HG02642 (cell line): ENCODE results near the gene RBFOX1.

Experiments
- ATAC-seq: cut with Tn5 transposase; IDR thresholded peaks from one replicate; pipeline ENCODE4 v1.9.1; 2021; ENCODE audit warnings: mild to moderate bottlenecking; ENCODE audit not compliant: unreplicated experiment, poor library complexity

RBFOX1 gene

GRCh38 chr16:7333180-7333725 lies 608 bp downstream of the RBFOX1 start:
- no peak for ATAC-seq

- ATAC-seq, result no peak
Observed at GRCh38 chr16:7334801-7335560, 2.3 kb downstream of the RBFOX1 start.

DNA sequence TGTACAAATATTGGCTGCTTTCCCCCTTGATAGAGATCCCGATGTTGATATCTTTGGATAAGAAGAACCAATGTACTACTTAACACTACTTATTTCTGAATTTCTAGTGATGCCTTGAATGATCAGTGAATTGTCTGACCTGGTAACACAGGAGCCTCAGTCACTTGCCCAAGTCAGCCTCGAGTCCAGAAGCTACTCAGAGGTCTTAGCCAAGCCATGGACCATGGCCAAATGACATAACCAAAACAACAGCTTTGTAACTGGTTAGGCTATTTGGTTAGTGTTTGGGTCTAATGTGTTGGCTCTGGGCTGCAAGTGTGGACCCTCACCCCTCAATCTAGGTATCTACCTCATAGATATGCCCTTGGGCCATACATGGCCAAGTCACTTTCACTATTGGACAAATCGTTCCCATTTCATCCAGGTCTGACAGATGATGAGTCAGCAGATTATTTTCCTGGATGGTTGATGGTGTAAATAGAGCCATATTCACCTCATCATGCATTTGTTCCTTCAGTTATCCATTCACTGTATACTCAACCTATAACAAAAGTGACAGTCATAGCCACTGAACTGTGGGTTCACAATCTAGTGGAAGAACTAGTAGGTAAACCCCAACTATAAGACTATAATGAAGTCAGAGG lies 3.5 kb downstream of the RBFOX1 start:
- ATAC-seq, result no peak

DNA sequence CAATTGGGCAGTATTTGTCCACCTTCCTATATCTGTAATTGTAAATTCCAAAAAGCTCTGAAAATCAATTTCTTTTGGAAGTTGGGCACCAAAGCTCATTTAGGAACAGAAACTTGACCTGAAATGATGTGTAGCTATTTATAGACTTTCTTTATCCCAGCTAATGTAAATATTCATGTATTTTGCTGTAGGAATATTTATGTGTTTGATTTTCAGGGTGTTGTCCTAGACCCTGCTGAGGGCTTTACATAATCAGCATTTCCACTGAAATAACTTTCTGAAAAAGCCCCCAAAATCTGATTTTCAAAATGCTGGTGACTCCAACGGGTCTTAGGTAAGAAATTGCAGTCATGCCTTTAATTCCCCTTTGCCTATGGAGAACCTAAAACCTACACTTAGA lies 4.1 kb downstream of the RBFOX1 start:
- ATAC-seq, result no peak

DNA sequence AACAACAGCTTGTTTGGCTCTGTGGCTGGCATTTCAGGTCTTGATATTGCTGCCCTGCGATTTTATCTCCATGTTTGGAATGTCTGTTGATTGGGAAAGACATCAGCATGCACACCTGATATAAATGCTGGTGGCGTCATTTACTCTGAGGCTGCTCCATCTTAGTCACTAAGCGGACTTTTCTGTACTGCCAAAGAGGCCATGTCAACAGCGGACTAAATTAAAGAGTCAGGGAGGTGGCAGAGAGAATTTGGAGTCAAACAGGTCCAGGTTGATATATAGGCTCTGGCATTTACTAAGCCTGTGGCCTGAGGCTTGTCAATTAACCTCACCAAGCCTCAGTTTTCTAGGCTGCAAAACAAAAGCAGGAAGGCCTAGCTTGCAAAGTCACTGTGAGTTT lies 6.2 kb downstream of the RBFOX1 start:
- ATAC-seq, result no peak

DNA sequence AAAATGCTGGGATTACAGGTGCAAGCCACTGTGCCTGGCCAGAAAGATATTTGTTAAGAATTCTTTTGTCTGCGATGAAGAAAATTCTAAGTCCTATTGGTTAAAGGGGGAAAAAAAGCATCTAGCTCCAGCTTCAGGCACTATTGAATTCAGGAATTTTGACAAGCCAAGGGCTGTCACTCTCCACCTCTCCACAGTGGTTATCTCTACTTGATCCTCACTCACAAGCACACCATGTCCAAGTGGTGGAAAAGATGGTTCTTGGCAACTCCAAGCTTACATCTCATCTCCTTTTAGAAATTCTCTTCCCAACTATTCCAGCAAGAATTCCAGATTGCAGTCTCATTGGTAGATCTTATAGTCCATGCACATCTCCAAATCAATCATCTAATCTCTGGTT lies 7.1 kb downstream of the RBFOX1 start:
- no peak for ATAC-seq

DNA sequence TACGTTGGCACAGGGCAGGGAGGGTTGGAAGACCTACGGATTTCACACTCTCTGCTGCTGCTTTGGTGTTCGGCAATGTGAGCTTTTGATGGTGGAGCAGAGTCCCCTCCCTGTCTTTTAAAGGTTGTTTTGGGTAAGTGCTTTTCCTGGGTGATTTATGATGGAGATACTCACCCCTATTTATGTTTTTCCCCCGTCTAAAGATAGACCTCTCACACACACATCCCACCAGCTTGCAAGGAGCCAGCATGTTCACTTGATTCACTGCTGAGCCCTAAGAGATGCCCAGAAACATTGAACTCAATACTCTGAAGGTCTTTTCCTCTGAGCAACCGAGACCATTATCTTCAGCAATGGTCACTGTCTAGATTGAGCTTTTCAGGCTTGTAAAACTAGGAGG lies 8.3 kb downstream of the RBFOX1 start:
- no peak for ATAC-seq

DNA sequence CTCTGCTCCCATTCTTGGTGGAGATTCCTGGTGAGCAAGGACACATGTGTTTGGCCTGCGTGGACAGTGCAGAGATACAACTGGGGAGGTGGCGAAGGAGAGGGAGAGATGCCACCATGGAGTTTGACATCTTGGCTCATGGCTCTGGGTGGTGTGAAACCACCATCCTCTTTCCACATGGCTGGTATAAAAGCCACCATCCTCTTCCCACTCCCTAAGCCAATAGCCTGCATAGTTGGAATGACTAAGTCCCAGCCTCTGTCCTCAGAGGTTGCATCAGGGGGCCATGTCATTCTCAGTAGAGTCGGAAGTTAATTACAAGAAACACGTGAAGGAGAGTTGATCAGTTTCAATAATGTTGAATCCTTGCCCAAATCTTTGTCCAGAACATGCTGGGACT lies 10.0 kb downstream of the RBFOX1 start:
- ATAC-seq, result no peak

DNA sequence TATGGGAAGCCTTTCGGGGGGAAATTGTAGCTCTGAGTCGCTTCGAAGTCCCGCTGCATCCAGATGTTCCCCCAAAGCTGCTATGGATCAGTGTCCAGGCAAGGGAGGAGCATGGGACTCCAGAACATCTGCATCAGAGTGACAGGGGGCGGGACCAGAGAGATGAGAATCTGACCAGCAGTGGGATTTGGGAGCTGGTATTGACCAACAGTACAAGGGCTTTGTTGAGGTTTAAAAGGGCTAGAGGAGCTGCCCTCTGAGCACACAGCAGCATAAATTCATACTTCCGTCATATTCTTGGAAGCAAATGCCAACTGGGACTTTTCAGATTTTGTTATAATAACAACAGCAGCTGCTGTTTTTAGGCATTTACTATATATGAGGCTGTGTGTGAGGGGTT lies 10.6 kb downstream of the RBFOX1 start:
- no peak for ATAC-seq

DNA sequence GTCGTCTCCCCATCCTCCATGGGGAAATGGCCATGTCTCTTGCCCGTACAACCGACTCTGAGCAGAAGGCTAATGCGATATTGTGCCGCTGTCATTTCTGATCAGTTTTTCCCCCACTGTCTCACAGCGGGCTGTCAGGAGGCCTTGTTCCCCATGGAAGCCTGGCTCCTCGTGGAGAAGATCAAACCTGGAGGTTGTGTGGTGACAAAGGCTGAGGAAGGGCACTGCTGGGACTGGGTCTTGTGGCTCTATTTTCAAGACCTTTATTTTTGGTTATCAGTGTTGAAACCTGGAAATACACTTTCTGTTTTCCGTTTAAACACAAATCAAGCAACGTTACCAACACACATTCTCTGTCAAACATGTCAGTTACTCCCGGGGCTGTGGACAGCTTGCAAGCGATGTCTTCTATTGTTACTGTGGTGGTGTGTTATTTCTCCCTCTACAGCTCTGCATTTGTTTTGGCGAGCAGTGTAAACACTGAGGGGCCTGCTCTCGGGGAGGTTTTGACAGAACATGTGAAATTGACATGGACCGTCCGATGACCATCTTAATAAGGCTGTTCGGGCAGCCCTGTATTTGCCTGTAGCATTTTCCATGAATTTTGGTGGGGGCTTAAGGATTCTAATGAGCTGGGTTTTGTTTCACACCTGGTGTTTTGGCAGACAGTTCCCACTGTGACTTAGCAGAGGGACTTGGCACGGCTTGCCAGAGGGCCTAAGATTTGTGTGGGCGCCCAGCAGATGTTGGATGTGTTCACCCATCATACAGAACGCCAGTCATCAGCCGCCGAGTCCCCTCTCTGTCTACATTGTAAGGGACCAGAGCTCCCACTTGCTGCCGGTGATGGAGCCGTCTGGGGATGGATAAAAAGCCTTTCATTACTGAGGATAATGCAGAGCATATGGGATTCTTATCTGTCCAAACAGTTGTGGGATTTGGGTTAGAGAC lies 12.5 kb downstream of the RBFOX1 start:
- no peak for ATAC-seq

- ATAC-seq, result no peak
Observed at GRCh38 chr16:7350806-7351205, 18.2 kb downstream of the RBFOX1 start.

GRCh38 chr16:7351610-7352510 lies 19.2 kb downstream of the RBFOX1 start:
- no peak for ATAC-seq

- ATAC-seq, result no peak
Observed at GRCh38 chr16:7355758-7356157, 23.1 kb downstream of the RBFOX1 start.

GRCh38 chr16:7361416-7362129 lies 28.9 kb downstream of the RBFOX1 start:
- ATAC-seq, result no peak

DNA sequence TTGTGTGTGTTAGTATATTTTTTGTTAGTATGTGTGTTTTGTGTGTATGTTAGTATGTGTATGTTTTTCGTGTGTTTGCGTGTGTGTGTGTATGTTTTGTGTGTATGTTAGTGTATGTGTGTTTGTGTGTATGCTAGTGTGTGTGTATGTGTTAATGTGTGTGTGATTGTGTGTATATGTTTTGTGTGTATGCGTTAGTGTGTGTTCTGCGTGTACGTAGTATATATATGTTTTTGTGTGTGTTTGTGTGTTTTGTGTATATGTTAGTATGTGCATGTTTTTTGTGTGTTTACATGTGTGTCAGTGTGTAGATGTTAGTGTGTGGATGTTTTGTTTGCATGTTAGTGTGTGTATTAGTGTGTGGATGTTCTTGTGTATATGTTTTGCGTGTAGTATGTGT lies 29.6 kb downstream of the RBFOX1 start:
- no peak for ATAC-seq

- no peak for ATAC-seq
Observed at GRCh38 chr16:7363422-7364417, 31.1 kb downstream of the RBFOX1 start.

DNA sequence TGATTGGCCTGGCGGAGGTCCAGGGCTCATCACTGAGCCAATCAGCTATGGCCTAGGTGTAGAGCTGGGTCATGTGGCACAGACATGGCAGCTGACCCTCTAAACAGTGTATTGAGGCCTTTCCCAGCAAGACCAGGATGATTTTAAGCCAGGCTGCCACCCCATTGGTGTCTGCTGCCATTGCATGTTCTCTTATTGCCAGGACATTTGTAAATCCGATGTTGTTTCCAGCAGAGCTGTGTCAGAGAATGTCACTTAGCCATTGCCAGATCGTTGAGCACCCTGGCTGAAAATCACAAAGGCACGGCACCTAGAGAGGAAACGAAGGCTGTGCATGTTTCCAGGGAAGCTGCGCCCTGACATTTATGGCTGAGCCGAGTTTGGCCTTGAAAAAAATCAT lies 33.4 kb downstream of the RBFOX1 start:
- ATAC-seq, result no peak
